Testis (tissue), 2 donors: ENCODE results near the gene CCL14.

Experiments
- CTCF ChIP-seq, 3 experiments: fragments of 450-650 bp in 2 of 3; fragments of 200-600 bp in 1 of 3; sonication (generic) in 1 of 3; IDR thresholded peaks; one replicate each; pipeline ENCODE4 v1.5.1; 2016 to 2019; ENCODE audit warnings: antibody characterized with exemption in 3 of 3, mild to moderate bottlenecking in 2 of 3, moderate library complexity in 1 of 3
- POLR2A ChIP-seq: fragments of 450-650 bp; IDR thresholded peaks from one replicate; pipeline ENCODE4 v1.6.1; 2017; ENCODE audit warnings: antibody characterized with exemption, mild to moderate bottlenecking, moderate library complexity

DNA sequence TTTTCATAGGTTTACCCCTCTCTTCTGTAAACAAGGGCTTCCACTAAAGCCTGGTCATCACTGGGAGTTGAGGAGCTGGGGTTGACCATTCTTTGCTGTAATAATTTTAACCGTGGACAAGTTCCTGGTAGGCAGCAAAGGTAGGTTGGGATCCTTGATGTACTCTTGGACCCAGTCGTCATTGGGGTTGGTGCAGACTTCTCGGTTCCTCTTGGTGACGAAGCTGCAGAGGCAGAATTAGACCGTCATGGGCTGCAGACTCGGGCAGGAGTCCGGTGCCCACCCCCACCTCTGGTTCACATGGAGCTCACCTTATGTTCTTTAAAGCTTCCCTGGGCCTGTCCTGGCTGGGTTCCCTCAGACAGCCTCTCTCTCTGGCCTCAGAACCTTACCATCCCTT lies 9.0 kb downstream of the CCL14 start:
- TF ChIP-seq CTCF (IDR thresholded peaks at IDR 0.05) (no peak), POLR2A (no peak)
